ENCODE measurements around the gene CHD3.

CHD3 gene

GRCh38 chr17:7840441-7840840, 48.1 kb upstream of the CHD3 start:
- no peaks in the 10 kb centered on the region for H3K9me3 ChIP-seq (ENCODE audit: low read length)
- no peaks in the 10 kb centered on the region for H3K9me2 ChIP-seq (ENCODE audit: low read depth, low read length)
- no peaks in the 10 kb centered on the region for H3K79me2 ChIP-seq (ENCODE audit: insufficient read depth, low read length)
- peak overlapping the region; percentile 88 for H3K4me3 ChIP-seq (ENCODE audit: low read depth, low read length, poor library complexity, severe bottlenecking)
- TF ChIP-seq, protein P1, sequence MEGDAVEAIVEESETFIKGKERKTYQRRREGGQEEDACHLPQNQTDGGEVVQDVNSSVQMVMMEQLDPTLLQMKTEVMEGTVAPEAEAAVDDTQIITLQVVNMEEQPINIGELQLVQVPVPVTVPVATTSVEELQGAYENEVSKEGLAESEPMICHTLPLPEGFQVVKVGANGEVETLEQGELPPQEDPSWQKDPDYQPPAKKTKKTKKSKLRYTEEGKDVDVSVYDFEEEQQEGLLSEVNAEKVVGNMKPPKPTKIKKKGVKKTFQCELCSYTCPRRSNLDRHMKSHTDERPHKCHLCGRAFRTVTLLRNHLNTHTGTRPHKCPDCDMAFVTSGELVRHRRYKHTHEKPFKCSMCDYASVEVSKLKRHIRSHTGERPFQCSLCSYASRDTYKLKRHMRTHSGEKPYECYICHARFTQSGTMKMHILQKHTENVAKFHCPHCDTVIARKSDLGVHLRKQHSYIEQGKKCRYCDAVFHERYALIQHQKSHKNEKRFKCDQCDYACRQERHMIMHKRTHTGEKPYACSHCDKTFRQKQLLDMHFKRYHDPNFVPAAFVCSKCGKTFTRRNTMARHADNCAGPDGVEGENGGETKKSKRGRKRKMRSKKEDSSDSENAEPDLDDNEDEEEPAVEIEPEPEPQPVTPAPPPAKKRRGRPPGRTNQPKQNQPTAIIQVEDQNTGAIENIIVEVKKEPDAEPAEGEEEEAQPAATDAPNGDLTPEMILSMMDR (IDR thresholded peaks at IDR 0.05; ENCODE audit: low read length) = no peak
- TF ChIP-seq EZH2 (IDR thresholded peaks at IDR 0.05; ENCODE audit: borderline replicate concordance, low read length) = no peak
- H3K27ac ChIP-seq (ENCODE audit: low read depth, low read length, poor library complexity, severe bottlenecking) = peak overlapping the region; percentile 97
- H3F3A ChIP-seq (ENCODE audit: insufficient read depth, low read length) = peaks cover 10% of the 10 kb centered on the region; the same call in 1 of the 2 replicates
- peaks cover 5% of the 10 kb centered on the region; the same call in 1 of the 2 replicates for H3K36me3 ChIP-seq (ENCODE audit: insufficient read depth, low read length)
- H3K9ac ChIP-seq (ENCODE audit: low read length) = peak overlapping the region; percentile 97; the same call in 1 of the 2 replicates
- H4K20me1 ChIP-seq (ENCODE audit: insufficient read depth, low read length) = no peaks in the 10 kb centered on the region
- H2AFZ ChIP-seq (ENCODE audit: low read length) = no peak overlapping the region
- H3K27me3 ChIP-seq (ENCODE audit: insufficient read depth, low read length) = no peaks in the 10 kb centered on the region
- peak overlapping the region; percentile 95 for H3K4me2 ChIP-seq (ENCODE audit: low read length)
- H3K4me1 ChIP-seq (ENCODE audit: insufficient read depth, low read length, severe bottlenecking) = peaks cover 56% of the 10 kb centered on the region

DNA sequence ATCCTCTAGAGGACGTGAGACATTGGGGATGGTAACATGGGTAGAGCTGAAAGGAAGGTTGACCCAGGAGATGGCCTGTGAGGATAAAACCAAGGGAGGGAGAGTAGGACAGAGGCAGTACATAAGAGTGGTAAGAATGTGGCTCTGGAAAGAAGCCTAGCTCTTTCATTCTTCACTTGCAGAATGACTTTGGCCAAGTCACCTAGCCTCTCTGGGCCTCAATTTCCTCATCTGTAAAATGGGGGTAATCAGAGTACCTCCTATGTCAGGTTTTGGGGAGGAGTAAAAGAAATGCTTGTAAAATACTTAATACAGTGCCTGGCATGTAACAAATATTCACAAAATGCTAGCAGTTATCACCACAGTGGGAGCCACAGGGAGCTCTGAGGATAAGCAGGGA, 47.7 kb upstream of the CHD3 start:
- Histone ChIP-seq H4K20me1 (ENCODE audit: insufficient read depth, low read length) (no peaks in the 10 kb centered on the region), H3K9me3 (ENCODE audit: low read length) (no peaks in the 10 kb centered on the region), H3K9ac (ENCODE audit: low read length) (peak overlapping the region; percentile 97), H3K9me2 (ENCODE audit: low read depth, low read length) (no peaks in the 10 kb centered on the region), H3F3A (ENCODE audit: insufficient read depth, low read length) (peaks cover 10% of the 10 kb centered on the region; the same call in 1 of the 2 replicates), H3K79me2 (ENCODE audit: insufficient read depth, low read length) (no peaks in the 10 kb centered on the region), H3K4me1 (ENCODE audit: insufficient read depth, low read length, severe bottlenecking) (peaks cover 58% of the 10 kb centered on the region), H3K27ac (ENCODE audit: low read depth, low read length, poor library complexity, severe bottlenecking) (peak overlapping the region; percentile 97), H3K4me3 (ENCODE audit: low read depth, low read length, poor library complexity, severe bottlenecking) (peak overlapping the region; percentile 88), H3K27me3 (ENCODE audit: insufficient read depth, low read length) (no peaks in the 10 kb centered on the region), H3K36me3 (ENCODE audit: insufficient read depth, low read length) (peaks cover 8% of the 10 kb centered on the region; the same call in 1 of the 2 replicates), H3K4me2 (ENCODE audit: low read length) (peak overlapping the region; percentile 95), H2AFZ (ENCODE audit: low read length) (no peak overlapping the region)
- TF ChIP-seq, protein P1 (IDR thresholded peaks at IDR 0.05; ENCODE audit: low read length) = no peak

GRCh38 chr17:7841396-7841914, 47.1 kb upstream of the CHD3 start:
- no peaks in the 10 kb centered on the region for H3K9me2 ChIP-seq (ENCODE audit: low read depth, low read length)
- TF ChIP-seq, protein P1 (IDR thresholded peaks at IDR 0.05; ENCODE audit: low read length) = peak; percentile 32; the same call in 1 of the 2 replicates
- TF ChIP-seq EZH2 (IDR thresholded peaks at IDR 0.05; ENCODE audit: borderline replicate concordance, low read length) = no peak
- H4K20me1 ChIP-seq (ENCODE audit: insufficient read depth, low read length) = no peaks in the 10 kb centered on the region
- no peaks in the 10 kb centered on the region for H3K79me2 ChIP-seq (ENCODE audit: insufficient read depth, low read length)
- peak overlapping the region; percentile 97 for H3K9ac ChIP-seq (ENCODE audit: low read length)
- peaks cover 10% of the 10 kb centered on the region; the same call in 1 of the 2 replicates for H3F3A ChIP-seq (ENCODE audit: insufficient read depth, low read length)
- no peak overlapping the region for H2AFZ ChIP-seq (ENCODE audit: low read length)
- no peaks in the 10 kb centered on the region for H3K9me3 ChIP-seq (ENCODE audit: low read length)
- no peaks in the 10 kb centered on the region for H3K27me3 ChIP-seq (ENCODE audit: insufficient read depth, low read length)
- H3K4me3 ChIP-seq (ENCODE audit: low read depth, low read length, poor library complexity, severe bottlenecking) = peak overlapping the region; percentile 88
- peak overlapping the region; percentile 97 for H3K27ac ChIP-seq (ENCODE audit: low read depth, low read length, poor library complexity, severe bottlenecking)
- H3K4me1 ChIP-seq (ENCODE audit: insufficient read depth, low read length, severe bottlenecking) = peaks cover 58% of the 10 kb centered on the region
- peak overlapping the region; percentile 95 for H3K4me2 ChIP-seq (ENCODE audit: low read length)
- H3K36me3 ChIP-seq (ENCODE audit: insufficient read depth, low read length) = peaks cover 10% of the 10 kb centered on the region; the same call in 1 of the 2 replicates

All from OCI-LY1 (cell line).